Measurements from ENCODE around the gene C9orf72. TPM values are rescaled to one million over a fixed set of nuclear protein-coding genes. Genes with fewer than 3 reads are reported as not detected.

The C9orf72 gene
- total RNA-seq, 1 donor = 6.5 TPM

GRCh38 chr9:27530915-27531755, 42.1 kb downstream of the C9orf72 start:
- no peak for DNase-seq (ENCODE audit: insufficient read length, low spot score, missing footprints)
- TF ChIP-seq, protein P1, sequence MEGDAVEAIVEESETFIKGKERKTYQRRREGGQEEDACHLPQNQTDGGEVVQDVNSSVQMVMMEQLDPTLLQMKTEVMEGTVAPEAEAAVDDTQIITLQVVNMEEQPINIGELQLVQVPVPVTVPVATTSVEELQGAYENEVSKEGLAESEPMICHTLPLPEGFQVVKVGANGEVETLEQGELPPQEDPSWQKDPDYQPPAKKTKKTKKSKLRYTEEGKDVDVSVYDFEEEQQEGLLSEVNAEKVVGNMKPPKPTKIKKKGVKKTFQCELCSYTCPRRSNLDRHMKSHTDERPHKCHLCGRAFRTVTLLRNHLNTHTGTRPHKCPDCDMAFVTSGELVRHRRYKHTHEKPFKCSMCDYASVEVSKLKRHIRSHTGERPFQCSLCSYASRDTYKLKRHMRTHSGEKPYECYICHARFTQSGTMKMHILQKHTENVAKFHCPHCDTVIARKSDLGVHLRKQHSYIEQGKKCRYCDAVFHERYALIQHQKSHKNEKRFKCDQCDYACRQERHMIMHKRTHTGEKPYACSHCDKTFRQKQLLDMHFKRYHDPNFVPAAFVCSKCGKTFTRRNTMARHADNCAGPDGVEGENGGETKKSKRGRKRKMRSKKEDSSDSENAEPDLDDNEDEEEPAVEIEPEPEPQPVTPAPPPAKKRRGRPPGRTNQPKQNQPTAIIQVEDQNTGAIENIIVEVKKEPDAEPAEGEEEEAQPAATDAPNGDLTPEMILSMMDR (IDR thresholded peaks at IDR 0.05; ENCODE audit: extremely low read depth, low read depth, low read length) = no peak
- H3K27ac ChIP-seq (ENCODE audit: low read depth, low read length) = no peak overlapping the region
- H3K4me1 ChIP-seq (ENCODE audit: insufficient read depth, low read length) = peaks cover 10% of the 10 kb centered on the region
- H2AFZ ChIP-seq (ENCODE audit: low read length) = no peak overlapping the region
- H4K20me1 ChIP-seq (ENCODE audit: insufficient read depth, low read length) = no peaks in the 10 kb centered on the region
- no peaks in the 10 kb centered on the region for H3K9me3 ChIP-seq (ENCODE audit: low read depth, low read length)
- no peak overlapping the region for H3K4me2 ChIP-seq (ENCODE audit: insufficient read depth, low read length)
- H3K4me3 ChIP-seq (ENCODE audit: insufficient read depth, low read length) = no peak overlapping the region
- H3K79me2 ChIP-seq (ENCODE audit: insufficient read depth, low read length) = no peaks in the 10 kb centered on the region
- peaks cover 29% of the 10 kb centered on the region for H3K27me3 ChIP-seq (ENCODE audit: insufficient read depth, low read length)
- H3K36me3 ChIP-seq (ENCODE audit: insufficient read depth, low read length) = no peaks in the 10 kb centered on the region

- Histone ChIP-seq H3K79me2 (ENCODE audit: insufficient read depth, low read length) (no peaks in the 10 kb centered on the region), H3K4me3 (ENCODE audit: insufficient read depth, low read length) (peak within 1 kb of the TSS; percentile 68), H3K4me2 (ENCODE audit: insufficient read depth, low read length) (peak within 1 kb of the TSS; percentile 93), H3K9me3 (ENCODE audit: low read depth, low read length) (no peaks in the 10 kb centered on the region), H3K27ac (ENCODE audit: low read depth, low read length) (no peak within 1 kb of the TSS), H3K27me3 (ENCODE audit: insufficient read depth, low read length) (peaks cover 39% of the 10 kb centered on the region), H3K36me3 (ENCODE audit: insufficient read depth, low read length) (no peaks in the 10 kb centered on the region), H2AFZ (ENCODE audit: low read length) (peak within 1 kb of the TSS; percentile 57), H3K4me1 (ENCODE audit: insufficient read depth, low read length) (peaks cover 10% of the 10 kb centered on the region), H4K20me1 (ENCODE audit: insufficient read depth, low read length) (no peaks in the 10 kb centered on the region)
- TF ChIP-seq, protein P1 (IDR thresholded peaks at IDR 0.05; ENCODE audit: extremely low read depth, low read depth, low read length) = peak; percentile 66
- peak; percentile 95 for DNase-seq (ENCODE audit: insufficient read length, low spot score, missing footprints)
These were observed 43.7 kb downstream of the C9orf72 start, which contains the start of gene MOB3B for GRCh38 chr9:27529316-27530278. TSS of gene MOB3B (minus strand) at chr9:27529814. CDS start at chr9:27455550, 74,264 bp downstream.

DNA sequence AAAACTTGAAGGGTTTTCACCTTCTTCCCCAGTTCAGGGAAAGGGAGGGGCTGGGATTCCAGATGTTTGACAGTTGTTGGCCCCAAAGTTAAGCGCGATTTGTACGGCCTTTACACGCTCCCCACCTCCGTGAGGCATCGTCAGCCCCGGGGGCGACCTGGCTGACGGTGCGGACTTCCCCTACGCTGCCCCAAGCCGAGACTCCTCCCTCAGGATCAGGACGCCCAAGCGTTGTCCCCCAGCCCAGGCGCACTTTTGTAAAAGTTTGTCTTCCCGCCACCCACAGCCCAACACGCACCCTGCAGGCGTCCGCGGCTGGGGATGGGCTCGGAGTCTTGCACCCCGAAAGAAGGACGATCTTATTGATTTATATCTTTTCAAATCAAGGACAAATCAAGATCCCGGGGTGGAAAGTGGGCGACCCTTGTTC, 44.4 kb downstream of the C9orf72 start:
- H3K79me2 ChIP-seq (ENCODE audit: insufficient read depth, low read length) = no peaks in the 10 kb centered on the region

More for the DNA sequence above, 44.4 kb downstream of the C9orf72 start:
- TF ChIP-seq, protein P1 (IDR thresholded peaks at IDR 0.05; ENCODE audit: extremely low read depth, low read depth, low read length) = no peak
- peaks cover 10% of the 10 kb centered on the region for H3K4me1 ChIP-seq (ENCODE audit: insufficient read depth, low read length)
- H3K4me2 ChIP-seq (ENCODE audit: insufficient read depth, low read length) = peak overlapping the region; percentile 93
- H3K36me3 ChIP-seq (ENCODE audit: insufficient read depth, low read length) = no peaks in the 10 kb centered on the region
- H2AFZ ChIP-seq (ENCODE audit: low read length) = peak overlapping the region; percentile 57
- H3K9me3 ChIP-seq (ENCODE audit: low read depth, low read length) = no peaks in the 10 kb centered on the region
- no peaks in the 10 kb centered on the region for H4K20me1 ChIP-seq (ENCODE audit: insufficient read depth, low read length)
- H3K27ac ChIP-seq (ENCODE audit: low read depth, low read length) = no peak overlapping the region
- peaks cover 39% of the 10 kb centered on the region for H3K27me3 ChIP-seq (ENCODE audit: insufficient read depth, low read length)
- peak overlapping the region; percentile 68 for H3K4me3 ChIP-seq (ENCODE audit: insufficient read depth, low read length)
- DNase-seq (ENCODE audit: insufficient read length, low spot score, missing footprints) = peak; percentile 80
